GM23338 (cell line): ENCODE data around the gene IGFL3. TPM values are rescaled to one million over a fixed set of nuclear protein-coding genes. Genes with fewer than 3 reads are reported as not detected.

ENCODE experiments used
- ATAC-seq: fragments of 200-7000 bp; cut with Tn5 transposase; 3 replicates; pipeline ENCODE4 v1.9.1; 2020
- DNase-seq: peaks from one replicate; pipeline ENCODE4 v3.0.0-alpha.2; 2015; ENCODE audit warnings: low spot score
- H2AFZ ChIP-seq: fragments of 200-600 bp; sonication (generic); 2 replicates; pipeline ENCODE4 v1.8.0; 2016; ENCODE audit warnings: antibody characterized with exemption, mild to moderate bottlenecking, moderate library complexity
- H3F3A ChIP-seq: fragments of 200-600 bp; sonication (generic); replicated peaks from 2 replicates; pipeline ENCODE4 v1.8.0; 2017; ENCODE audit warnings: antibody characterized with exemption, mixed run types, low read depth
- H3K27ac ChIP-seq: fragments of 200-600 bp; sonication (generic); 2 replicates; pipeline ENCODE4 v1.6.1; 2016; ENCODE audit warnings: low read depth
- H3K27me3 ChIP-seq: fragments of 200-600 bp; sonication (generic); 2 replicates; pipeline ENCODE4 v1.8.0; 2016; ENCODE audit warnings: mild to moderate bottlenecking, mixed run types, moderate library complexity; ENCODE audit not compliant: insufficient read depth
- H3K36me3 ChIP-seq: fragments of 200-600 bp; sonication (generic); 2 replicates; pipeline ENCODE4 v1.8.0; 2016; ENCODE audit warnings: mild to moderate bottlenecking; ENCODE audit not compliant: insufficient read depth
- H3K4me1 ChIP-seq: fragments of 200-600 bp; sonication (generic); 2 replicates; pipeline ENCODE4 v1.8.0; 2016; ENCODE audit warnings: mild to moderate bottlenecking, moderate library complexity; ENCODE audit not compliant: insufficient read depth
- H3K4me2 ChIP-seq: fragments of 200-600 bp; sonication (generic); 2 replicates; pipeline ENCODE4 v1.7.1; 2017; ENCODE audit warnings: mixed run types
- H3K4me3 ChIP-seq: fragments of 200-600 bp; sonication (generic); 2 replicates; pipeline ENCODE4 v1.6.1; 2016; ENCODE audit warnings: mixed run types
- H3K79me2 ChIP-seq: fragments of 200-600 bp; sonication (generic); replicated peaks from 2 replicates; pipeline ENCODE4 v1.8.0; 2017; ENCODE audit warnings: mild to moderate bottlenecking; ENCODE audit not compliant: insufficient read depth
- H3K9me2 ChIP-seq: fragments of 200-600 bp; sonication (generic); 2 replicates; pipeline ENCODE4 v1.8.0; 2017; ENCODE audit not compliant: insufficient read depth
- H4K20me1 ChIP-seq: fragments of 200-600 bp; sonication (generic); replicated peaks from 2 replicates; pipeline ENCODE4 v1.8.0; 2017; ENCODE audit warnings: mild to moderate bottlenecking; ENCODE audit not compliant: insufficient read depth
- H3K27ac Mint-ChIP-seq: 2 replicates; pipeline ENCODE4 v1.8.0; 2020; ENCODE audit warnings: inconsistent platforms, mild to moderate bottlenecking, moderate library complexity, mixed read lengths
- H3K27me3 Mint-ChIP-seq: 3 replicates; pipeline ENCODE4 v1.8.0; 2022; ENCODE audit warnings: low read depth, mild to moderate bottlenecking, moderate library complexity, mixed read lengths, inconsistent platforms; ENCODE audit not compliant: insufficient read depth, poor library complexity
- H3K36me3 Mint-ChIP-seq: 3 replicates; pipeline ENCODE4 v1.8.0; 2021; ENCODE audit warnings: low read depth, mild to moderate bottlenecking, inconsistent platforms, moderate library complexity, mixed read lengths
- H3K4me1 Mint-ChIP-seq: 3 replicates; pipeline ENCODE4 v1.8.0; 2020; ENCODE audit warnings: mild to moderate bottlenecking, inconsistent platforms, mixed read lengths
- H3K4me3 Mint-ChIP-seq: 3 replicates; pipeline ENCODE4 v1.8.0; 2021; ENCODE audit warnings: moderate library complexity, mild to moderate bottlenecking, inconsistent platforms, mixed read lengths
- H3K9me3 Mint-ChIP-seq: 3 replicates; pipeline ENCODE4 v1.8.0; 2020; ENCODE audit warnings: moderate library complexity, mild to moderate bottlenecking, inconsistent platforms, mixed read lengths
- CREB1 ChIP-seq: fragments of 250-450 bp; sonication (Bioruptor Pico); IDR thresholded peaks from 2 replicates; pipeline ENCODE4 v1.5.0; 2020; ENCODE audit warnings: low read depth, mild to moderate bottlenecking, moderate library complexity
- EZH2 ChIP-seq: fragments of 200-600 bp; sonication (generic); IDR thresholded peaks from one replicate; pipeline ENCODE4 v1.8.0; 2017; ENCODE audit warnings: antibody characterized with exemption, mild to moderate bottlenecking, low read depth; ENCODE audit not compliant: unreplicated experiment
- EZH2phosphoT487 ChIP-seq: fragments of 200-600 bp; sonication (generic); IDR thresholded peaks from one replicate; pipeline ENCODE4 v1.8.1; 2018; ENCODE audit warnings: antibody characterized with exemption; ENCODE audit not compliant: unreplicated experiment
- JUNB ChIP-seq: IDR thresholded peaks from one replicate; pipeline ENCODE4 v1.6.1; 2016; ENCODE audit warnings: antibody characterized with exemption; ENCODE audit not compliant: unreplicated experiment
- NANOG ChIP-seq: IDR thresholded peaks from 2 replicates; pipeline ENCODE4 v1.6.1; 2016; ENCODE audit warnings: antibody characterized with exemption, borderline replicate concordance
- STAT1 ChIP-seq: IDR thresholded peaks from one replicate; pipeline ENCODE4 v1.6.1; 2016; ENCODE audit warnings: antibody characterized with exemption; ENCODE audit not compliant: unreplicated experiment
- ZNF114 ChIP-seq: fragments of 250-450 bp; sonication (Bioruptor Pico); IDR thresholded peaks from 2 replicates; pipeline ENCODE4 v1.5.0; 2020; ENCODE audit warnings: mild to moderate bottlenecking, moderate library complexity
- ZNF331 ChIP-seq: fragments of 250-450 bp; sonication (Bioruptor Pico); IDR thresholded peaks from 2 replicates; pipeline ENCODE4 v1.5.0; 2020; ENCODE audit warnings: low read depth, mild to moderate bottlenecking, moderate library complexity
- polyA plus RNA-seq: library from polyadenylated mRNA; unstranded; fragments of >200 nt; fragmentation: Nextera tagmentation; extraction: Ambion mirVana; gene quantifications from 2 replicates; pipeline ENCODE4 v1.2.1, GENCODE V29; 2016
- total RNA-seq: library from RNA; depleted of rRNA; stranded (reverse); fragments of >200 nt; shearing (Covaris generic); gene quantifications from 2 replicates; pipeline ENCODE4 v1.2.3, GENCODE V29; 2014
- TF ChIP-seq, protein P1 (sequence below), 2 experiments: fragments of 200-600 bp in 1 of 2; sonication (generic) in 1 of 2; conservative IDR thresholded peaks; 2 replicates each; pipeline versions ENCODE4 v1.5.1 to v1.6.1; 2016 to 2017; ENCODE audit warnings: antibody characterized with exemption in 2 of 2, low read depth in 2 of 2, mild to moderate bottlenecking in 2 of 2, moderate library complexity in 1 of 2
- TF ChIP-seq, protein P2 (sequence below): IDR thresholded peaks from one replicate; pipeline ENCODE4 v1.6.1; 2018; ENCODE audit warnings: antibody characterized with exemption; ENCODE audit not compliant: unreplicated experiment
- TF ChIP-seq, protein P3 (sequence below): IDR thresholded peaks from 2 replicates; pipeline ENCODE4 v1.6.1; 2016; ENCODE audit warnings: antibody characterized with exemption

The IGFL3 gene
- total and polyA plus RNA-seq, 2 experiments from 2014 or later, result not detected

DNA sequence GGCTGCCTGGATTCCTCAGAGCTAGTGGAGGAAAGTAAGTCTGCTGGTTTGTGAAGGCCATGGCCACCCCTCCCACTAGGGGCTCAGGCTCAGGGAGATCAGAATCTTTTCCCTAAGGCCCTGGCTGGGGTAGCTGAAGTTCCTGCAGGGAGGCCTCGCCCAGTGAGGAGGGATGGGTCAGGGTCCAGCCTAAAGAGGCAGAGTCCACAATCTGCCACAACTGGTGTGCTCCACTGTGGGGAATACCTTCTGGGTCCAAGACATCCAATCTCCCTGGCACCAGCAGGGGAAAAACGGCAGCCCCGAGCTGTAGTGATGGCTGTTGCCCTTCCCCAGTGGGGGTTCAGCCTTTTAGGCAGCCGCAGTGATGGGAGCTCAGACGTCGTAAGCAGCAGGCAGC lies 23.2 kb downstream of the IGFL3 start (continued):
- TF ChIP-seq, protein P1, sequence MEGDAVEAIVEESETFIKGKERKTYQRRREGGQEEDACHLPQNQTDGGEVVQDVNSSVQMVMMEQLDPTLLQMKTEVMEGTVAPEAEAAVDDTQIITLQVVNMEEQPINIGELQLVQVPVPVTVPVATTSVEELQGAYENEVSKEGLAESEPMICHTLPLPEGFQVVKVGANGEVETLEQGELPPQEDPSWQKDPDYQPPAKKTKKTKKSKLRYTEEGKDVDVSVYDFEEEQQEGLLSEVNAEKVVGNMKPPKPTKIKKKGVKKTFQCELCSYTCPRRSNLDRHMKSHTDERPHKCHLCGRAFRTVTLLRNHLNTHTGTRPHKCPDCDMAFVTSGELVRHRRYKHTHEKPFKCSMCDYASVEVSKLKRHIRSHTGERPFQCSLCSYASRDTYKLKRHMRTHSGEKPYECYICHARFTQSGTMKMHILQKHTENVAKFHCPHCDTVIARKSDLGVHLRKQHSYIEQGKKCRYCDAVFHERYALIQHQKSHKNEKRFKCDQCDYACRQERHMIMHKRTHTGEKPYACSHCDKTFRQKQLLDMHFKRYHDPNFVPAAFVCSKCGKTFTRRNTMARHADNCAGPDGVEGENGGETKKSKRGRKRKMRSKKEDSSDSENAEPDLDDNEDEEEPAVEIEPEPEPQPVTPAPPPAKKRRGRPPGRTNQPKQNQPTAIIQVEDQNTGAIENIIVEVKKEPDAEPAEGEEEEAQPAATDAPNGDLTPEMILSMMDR (conservative IDR thresholded peaks at IDR 0.05; ENCODE audit: low read depth in 2 of 2), result no peak
- TF ChIP-seq, protein P2, sequence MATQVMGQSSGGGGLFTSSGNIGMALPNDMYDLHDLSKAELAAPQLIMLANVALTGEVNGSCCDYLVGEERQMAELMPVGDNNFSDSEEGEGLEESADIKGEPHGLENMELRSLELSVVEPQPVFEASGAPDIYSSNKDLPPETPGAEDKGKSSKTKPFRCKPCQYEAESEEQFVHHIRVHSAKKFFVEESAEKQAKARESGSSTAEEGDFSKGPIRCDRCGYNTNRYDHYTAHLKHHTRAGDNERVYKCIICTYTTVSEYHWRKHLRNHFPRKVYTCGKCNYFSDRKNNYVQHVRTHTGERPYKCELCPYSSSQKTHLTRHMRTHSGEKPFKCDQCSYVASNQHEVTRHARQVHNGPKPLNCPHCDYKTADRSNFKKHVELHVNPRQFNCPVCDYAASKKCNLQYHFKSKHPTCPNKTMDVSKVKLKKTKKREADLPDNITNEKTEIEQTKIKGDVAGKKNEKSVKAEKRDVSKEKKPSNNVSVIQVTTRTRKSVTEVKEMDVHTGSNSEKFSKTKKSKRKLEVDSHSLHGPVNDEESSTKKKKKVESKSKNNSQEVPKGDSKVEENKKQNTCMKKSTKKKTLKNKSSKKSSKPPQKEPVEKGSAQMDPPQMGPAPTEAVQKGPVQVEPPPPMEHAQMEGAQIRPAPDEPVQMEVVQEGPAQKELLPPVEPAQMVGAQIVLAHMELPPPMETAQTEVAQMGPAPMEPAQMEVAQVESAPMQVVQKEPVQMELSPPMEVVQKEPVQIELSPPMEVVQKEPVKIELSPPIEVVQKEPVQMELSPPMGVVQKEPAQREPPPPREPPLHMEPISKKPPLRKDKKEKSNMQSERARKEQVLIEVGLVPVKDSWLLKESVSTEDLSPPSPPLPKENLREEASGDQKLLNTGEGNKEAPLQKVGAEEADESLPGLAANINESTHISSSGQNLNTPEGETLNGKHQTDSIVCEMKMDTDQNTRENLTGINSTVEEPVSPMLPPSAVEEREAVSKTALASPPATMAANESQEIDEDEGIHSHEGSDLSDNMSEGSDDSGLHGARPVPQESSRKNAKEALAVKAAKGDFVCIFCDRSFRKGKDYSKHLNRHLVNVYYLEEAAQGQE, result no peak
- TF ChIP-seq EZH2 (no peak), ZNF114 (CRISPR knock-in tag) (no peak)

DNA sequence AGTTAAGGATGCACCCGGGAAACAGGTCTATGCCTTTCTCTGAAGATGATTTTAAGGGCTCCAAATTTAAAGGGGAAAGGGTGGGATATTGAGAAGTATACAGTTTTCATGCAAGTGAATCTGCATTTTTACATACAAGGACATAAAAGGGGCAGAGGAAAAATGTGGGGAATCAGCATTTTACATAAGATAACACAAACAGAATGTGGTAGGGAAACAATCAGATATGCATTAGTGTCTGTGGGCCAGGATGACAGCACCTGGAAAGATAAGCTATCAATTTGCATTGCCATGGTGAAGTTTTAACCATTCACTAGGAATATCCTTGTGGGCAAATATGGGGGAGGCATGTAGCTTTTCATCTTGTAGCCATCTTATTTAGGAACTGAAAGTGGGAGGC lies 24.1 kb downstream of the IGFL3 start:
- H3K4me2 ChIP-seq, result no peak overlapping the region
- H3K27ac ChIP-seq, result no peak overlapping the region
- no peaks in the 10 kb centered on the region for H3K4me1 ChIP-seq
- Mint-ChIP-seq H3K4me3 (no peak overlapping the region), H3K9me3 (peaks cover 6% of the 10 kb centered on the region), H3K27me3 (no peaks in the 10 kb centered on the region), H3K4me1 (peaks cover 12% of the 10 kb centered on the region; the same call in 2 of the 3 replicates), H3K27ac (no peak overlapping the region), H3K36me3 (no peaks in the 10 kb centered on the region)
- H3F3A ChIP-seq, result no peaks in the 10 kb centered on the region
- H3K79me2 ChIP-seq, result no peaks in the 10 kb centered on the region
- no peaks in the 10 kb centered on the region; the same call in 1 of the 2 replicates for H3K9me2 ChIP-seq
- no peak overlapping the region for H2AFZ ChIP-seq
- ATAC-seq, result no peak
- DNase-seq, result no peak
- no peaks in the 10 kb centered on the region for H4K20me1 ChIP-seq
- no peak overlapping the region for H3K4me3 ChIP-seq
- H3K27me3 ChIP-seq, result no peaks in the 10 kb centered on the region
- H3K36me3 ChIP-seq, result no peaks in the 10 kb centered on the region
- TF ChIP-seq JUNB, result no peak
- TF ChIP-seq, protein P2, result no peak
- TF ChIP-seq NANOG, result no peak
- TF ChIP-seq STAT1, result no peak
- TF ChIP-seq ZNF114 (CRISPR knock-in tag), result no peak
- TF ChIP-seq, protein P1 (conservative IDR thresholded peaks at IDR 0.05; ENCODE audit: low read depth in 2 of 2), result no peak
- TF ChIP-seq CREB1 (CRISPR knock-in tag), result no peak
- no peak for TF ChIP-seq ZNF331
- TF ChIP-seq EZH2phosphoT487, result no peak
- TF ChIP-seq, protein P3, sequence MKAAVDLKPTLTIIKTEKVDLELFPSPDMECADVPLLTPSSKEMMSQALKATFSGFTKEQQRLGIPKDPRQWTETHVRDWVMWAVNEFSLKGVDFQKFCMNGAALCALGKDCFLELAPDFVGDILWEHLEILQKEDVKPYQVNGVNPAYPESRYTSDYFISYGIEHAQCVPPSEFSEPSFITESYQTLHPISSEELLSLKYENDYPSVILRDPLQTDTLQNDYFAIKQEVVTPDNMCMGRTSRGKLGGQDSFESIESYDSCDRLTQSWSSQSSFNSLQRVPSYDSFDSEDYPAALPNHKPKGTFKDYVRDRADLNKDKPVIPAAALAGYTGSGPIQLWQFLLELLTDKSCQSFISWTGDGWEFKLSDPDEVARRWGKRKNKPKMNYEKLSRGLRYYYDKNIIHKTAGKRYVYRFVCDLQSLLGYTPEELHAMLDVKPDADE, result no peak
